NCI-H1105 treated with DMSO at 0.1 percent for 48 hours (cell line): ENCODE data around the gene ISG15.

Source experiments
- DNase-seq: peaks from one replicate; lab custom pipeline; 2025; lab: John Stamatoyannopoulos, UW

The ISG15 gene

DNA sequence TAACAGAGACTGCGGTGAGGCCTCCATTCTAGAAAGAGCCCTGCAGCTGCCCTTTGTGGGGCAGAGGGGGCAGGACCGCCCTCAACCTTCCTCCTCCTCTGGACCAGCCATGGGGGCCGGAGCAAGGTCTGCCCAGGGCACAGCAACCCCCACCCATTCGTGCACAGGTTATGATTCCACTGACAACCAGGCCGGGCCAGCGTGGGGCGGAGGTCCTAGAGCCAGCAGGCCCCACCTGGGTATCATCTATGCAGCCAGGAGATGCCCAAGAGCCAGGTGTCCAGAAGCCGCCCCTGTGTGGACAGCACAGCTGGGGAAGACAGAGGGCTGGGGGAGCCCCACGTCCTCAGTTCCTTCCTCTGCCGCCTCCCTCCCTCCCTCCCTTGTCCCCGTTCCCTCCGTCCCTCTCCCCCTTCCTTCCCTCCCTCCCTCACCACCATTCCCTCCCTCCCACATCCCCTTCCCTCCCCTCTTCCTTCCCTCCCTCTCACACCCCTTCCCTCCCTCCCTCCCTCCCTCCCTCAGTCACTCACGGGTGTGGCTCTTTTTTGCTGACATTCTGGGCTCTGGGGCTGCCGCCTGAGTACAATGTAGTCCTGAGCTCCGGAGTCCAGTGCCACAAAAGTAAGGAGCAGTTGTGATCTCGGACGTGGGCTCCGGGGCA is 48.5 kb downstream of the ISG15 start:
- DNase-seq: no peak

DNA sequence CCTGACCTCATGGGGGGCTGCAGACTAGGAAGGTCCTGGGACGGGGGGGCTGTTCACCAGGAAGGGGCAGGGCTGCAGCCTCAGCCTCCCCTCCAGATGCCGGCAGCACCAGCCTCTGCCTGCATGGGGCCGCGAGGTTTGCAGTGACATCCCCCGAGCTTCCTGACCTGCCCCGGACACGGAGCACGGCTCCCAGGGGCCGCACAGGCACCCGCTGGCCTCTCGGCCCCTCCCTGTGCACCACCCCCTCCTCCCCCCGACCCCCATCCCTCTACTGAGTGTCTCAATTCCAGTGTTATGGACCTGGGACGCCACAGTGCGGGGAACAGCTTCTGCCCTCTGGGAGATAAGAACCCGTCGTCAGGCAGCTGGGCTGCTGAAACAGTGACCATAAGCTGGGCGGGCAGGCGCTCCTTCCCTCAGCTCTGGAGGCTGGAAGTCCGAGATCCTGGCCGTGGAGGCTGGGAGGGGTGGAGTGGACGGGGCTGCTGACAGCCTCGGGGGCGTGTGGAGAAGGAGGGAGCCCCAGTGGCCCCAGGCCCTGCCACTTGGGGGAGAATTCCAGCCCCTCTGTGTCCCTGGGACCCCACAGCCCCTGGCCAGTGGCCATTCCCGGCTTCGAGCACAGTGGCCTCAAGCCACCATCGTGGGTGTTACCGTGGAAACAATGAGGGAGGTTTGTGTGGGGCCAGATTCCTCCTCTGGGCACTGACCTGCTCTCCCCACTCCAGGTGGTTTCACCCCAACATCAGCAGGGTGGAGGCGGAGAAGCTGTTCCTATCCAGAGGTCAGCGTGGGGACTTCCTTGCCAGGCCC is 49.3 kb downstream of the ISG15 start:
- no peak for DNase-seq

DNA sequence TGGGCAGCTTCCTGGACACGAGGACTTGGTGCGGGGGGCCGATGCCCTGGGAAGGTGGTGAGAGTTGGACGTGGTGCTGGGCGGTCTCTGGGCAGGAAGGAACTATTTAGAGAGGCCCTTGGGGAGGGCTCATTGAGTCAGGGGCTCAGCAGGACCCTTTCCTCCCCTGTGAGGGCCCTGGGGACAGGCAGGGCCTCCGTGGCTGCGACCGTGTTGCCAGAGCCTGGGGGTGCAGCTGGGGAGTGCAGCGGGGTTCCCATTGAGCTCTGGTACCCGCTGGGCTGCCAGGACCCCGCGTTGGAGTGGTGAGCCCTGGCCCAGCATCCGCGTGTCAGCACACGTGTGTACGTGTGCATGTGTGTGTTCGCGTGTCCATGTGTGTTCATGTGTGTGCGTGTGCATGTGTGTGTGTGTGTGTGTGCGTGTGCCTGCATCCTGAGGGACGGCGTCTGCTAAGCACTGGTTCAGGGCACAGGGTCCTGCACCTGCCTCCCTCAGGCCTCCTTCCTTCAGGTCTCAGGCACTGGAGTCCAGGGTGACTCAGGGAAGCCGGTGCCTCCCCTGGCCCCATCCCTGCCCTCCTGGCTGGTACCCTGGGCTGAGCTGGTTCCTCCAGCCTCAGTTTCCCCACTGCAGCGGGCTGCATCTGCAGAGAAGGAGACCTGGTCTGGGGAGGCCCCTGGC is 50.1 kb downstream of the ISG15 start:
- DNase-seq: no peak
